ENCODE measurements around the gene DUSP18. TPM values are rescaled to one million over a fixed set of nuclear protein-coding genes. Genes with fewer than 3 reads are reported as not detected.

The DUSP18 gene
- total and polyA plus RNA-seq, 9 of the 15 experiments (the other 6 are each of a cell fraction or from before 2014, with no cell fraction given): 1.00 to 3.7 (median 1.5) TPM

DNA sequence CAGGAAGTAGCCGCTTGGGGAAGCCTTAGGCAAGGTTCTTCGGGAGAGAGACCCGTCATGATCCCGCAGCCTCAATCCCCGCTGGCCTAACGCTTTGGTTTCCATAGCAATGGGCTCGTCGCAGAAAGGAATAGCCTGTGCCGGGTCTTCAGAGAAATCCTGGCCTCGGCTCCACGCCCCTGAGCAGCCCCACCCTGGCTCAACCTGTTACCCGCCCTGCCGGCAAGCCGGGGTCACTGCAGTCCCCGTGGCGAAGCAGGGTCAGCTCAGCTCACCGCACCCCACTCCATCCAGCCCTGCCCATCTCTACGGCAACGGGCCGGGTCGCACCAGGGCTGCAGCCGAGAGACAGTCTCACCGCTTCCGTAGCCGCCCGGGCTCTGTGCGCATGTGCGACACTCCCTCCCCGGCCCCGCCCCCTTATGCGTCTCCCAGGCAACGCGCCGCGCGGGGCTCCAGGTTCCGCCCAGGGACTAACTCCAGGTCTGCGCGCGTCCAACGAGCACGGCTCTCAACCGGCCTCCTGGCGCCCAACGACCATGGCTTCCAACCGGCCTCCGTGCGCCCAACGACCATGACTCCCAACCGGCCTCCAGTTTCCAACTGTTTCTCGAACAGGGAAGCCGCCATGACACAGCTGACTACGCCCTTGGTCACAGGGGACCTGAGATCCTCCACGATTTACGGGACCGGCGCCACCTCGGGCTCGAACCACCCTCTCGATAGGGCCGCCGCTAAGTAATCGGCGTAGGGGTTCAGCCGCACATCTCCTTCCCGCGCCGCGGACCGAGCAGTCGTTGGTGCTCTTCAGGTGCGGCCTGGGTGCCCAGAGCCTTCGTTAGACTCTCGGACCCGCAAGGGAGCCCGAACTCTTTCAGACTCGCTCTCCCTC is at the start of gene DUSP18 (continued):
- TF ChIP-seq NR0B1 (IDR thresholded peaks at IDR 0.05; ENCODE audit: partially characterized antibody) (no peak), DPF2 (IDR thresholded peaks at IDR 0.05) (no peak), CSDE1 (IDR thresholded peaks at IDR 0.05) (peak in 1 of 2 experiments; percentile 67; a peak in 1 of 4 replicates), ZNF668 (CRISPR knock-in tag; IDR thresholded peaks at IDR 0.05) (no peak), COPS2 (conservative IDR thresholded peaks at IDR 0.05) (no peak), MAFG (tag; conservative IDR thresholded peaks at IDR 0.05) (no peak), ZNF551 (CRISPR knock-in tag; IDR thresholded peaks at IDR 0.05) (no peak), PTTG1 (tag; IDR thresholded peaks at IDR 0.05; ENCODE audit: low read depth) (no peak), CEBPB (tag; IDR thresholded peaks at IDR 0.05) (no peak), ZNF280A (IDR thresholded peaks at IDR 0.05; ENCODE audit: low read depth, partially characterized antibody) (no peak), THRB (CRISPR knock-in tag; conservative IDR thresholded peaks at IDR 0.05) (no peak), MYBL2 (IDR thresholded peaks at IDR 0.05; ENCODE audit: low read depth) (no peak), MYBL2 (CRISPR knock-in tag; IDR thresholded peaks at IDR 0.05; ENCODE audit: borderline replicate concordance) (no peak), NR2F6 (CRISPR knock-in tag; IDR thresholded peaks at IDR 0.05) (no peak), ZBTB1 (CRISPR knock-in tag; IDR thresholded peaks at IDR 0.05; ENCODE audit: borderline replicate concordance, low read depth) (no peak), CREB3 (tag; conservative IDR thresholded peaks at IDR 0.05; ENCODE audit: low read depth) (no peak), YY1 (IDR thresholded peaks at IDR 0.05; ENCODE audit: borderline replicate concordance in 1 of 3, control insufficient read depth in 1 of 3, extremely low read depth in 1 of 3, insufficient read depth in 3 of 3, insufficient read length in 1 of 3, insufficient replicate concordance in 2 of 3, low read depth in 1 of 3, low read length in 2 of 3) (peak; percentile 14 to 83 (median 60)), HNRNPL (IDR thresholded peaks at IDR 0.05; ENCODE audit: low read depth, low read length) (no peak)
- TF ChIP-seq, protein P1, sequence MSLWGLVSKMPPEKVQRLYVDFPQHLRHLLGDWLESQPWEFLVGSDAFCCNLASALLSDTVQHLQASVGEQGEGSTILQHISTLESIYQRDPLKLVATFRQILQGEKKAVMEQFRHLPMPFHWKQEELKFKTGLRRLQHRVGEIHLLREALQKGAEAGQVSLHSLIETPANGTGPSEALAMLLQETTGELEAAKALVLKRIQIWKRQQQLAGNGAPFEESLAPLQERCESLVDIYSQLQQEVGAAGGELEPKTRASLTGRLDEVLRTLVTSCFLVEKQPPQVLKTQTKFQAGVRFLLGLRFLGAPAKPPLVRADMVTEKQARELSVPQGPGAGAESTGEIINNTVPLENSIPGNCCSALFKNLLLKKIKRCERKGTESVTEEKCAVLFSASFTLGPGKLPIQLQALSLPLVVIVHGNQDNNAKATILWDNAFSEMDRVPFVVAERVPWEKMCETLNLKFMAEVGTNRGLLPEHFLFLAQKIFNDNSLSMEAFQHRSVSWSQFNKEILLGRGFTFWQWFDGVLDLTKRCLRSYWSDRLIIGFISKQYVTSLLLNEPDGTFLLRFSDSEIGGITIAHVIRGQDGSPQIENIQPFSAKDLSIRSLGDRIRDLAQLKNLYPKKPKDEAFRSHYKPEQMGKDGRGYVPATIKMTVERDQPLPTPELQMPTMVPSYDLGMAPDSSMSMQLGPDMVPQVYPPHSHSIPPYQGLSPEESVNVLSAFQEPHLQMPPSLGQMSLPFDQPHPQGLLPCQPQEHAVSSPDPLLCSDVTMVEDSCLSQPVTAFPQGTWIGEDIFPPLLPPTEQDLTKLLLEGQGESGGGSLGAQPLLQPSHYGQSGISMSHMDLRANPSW (CRISPR knock-in tag; IDR thresholded peaks at IDR 0.05): no peak

Data from K562 (cell line).